Measurements from ENCODE around the gene SDR39U1. TPM values are rescaled to one million over a fixed set of nuclear protein-coding genes. Genes with fewer than 3 reads are reported as not detected.

Gene SDR39U1
- total RNA-seq, 1 donor from 2014 or later, result 36.9 TPM

- H3K4me3 ChIP-seq (ENCODE audit: low read depth, low read length), result peak within 1 kb of the TSS; percentile 54
- no peak for TF ChIP-seq CTCF (conservative IDR thresholded peaks at IDR 0.05; ENCODE audit: low read depth, low read length)
- DNase-seq (ENCODE audit: low read depth), result no peak
Measured at GRCh38 chr14:24398653-24399446, 43.7 kb downstream of the SDR39U1 start, which contains the start of gene NYNRIN. NYNRIN (plus strand) TSS chr14:24399003; CDS start chr14:24399247, 244 bp downstream.

DNA sequence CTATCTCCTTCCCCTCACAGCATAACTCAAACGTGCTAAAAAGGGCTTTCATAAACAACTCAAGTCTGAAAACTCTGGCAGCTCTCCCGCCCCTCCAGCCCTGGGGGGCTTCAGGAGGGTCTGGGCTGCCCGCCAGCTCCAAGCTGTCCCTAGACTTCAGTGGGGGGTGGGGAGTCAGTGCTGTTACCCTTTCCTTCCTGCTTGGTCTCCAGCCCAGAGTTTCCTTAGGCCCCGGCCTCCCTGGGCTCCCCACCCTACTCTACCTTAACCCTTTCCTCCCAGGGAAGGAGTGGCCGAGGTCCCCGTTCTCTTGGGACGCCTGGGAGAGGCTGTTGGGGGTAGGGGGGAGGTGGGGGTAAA, 44.3 kb downstream of the SDR39U1 start:
- TF ChIP-seq CTCF (conservative IDR thresholded peaks at IDR 0.05; ENCODE audit: low read depth, low read length), result no peak
- DNase-seq (ENCODE audit: low read depth), result no peak

GRCh38 chr14:24397639-24398292, 44.8 kb downstream of the SDR39U1 start:
- DNase-seq (ENCODE audit: low read depth), result no peak
- no peak overlapping the region for H3K4me3 ChIP-seq (ENCODE audit: low read depth, low read length)
- TF ChIP-seq CTCF (conservative IDR thresholded peaks at IDR 0.05; ENCODE audit: low read depth, low read length), result no peak

More for the DNA sequence above, 44.3 kb downstream of the SDR39U1 start:
- no peak overlapping the region for H3K4me3 ChIP-seq (ENCODE audit: low read depth, low read length)

DNA sequence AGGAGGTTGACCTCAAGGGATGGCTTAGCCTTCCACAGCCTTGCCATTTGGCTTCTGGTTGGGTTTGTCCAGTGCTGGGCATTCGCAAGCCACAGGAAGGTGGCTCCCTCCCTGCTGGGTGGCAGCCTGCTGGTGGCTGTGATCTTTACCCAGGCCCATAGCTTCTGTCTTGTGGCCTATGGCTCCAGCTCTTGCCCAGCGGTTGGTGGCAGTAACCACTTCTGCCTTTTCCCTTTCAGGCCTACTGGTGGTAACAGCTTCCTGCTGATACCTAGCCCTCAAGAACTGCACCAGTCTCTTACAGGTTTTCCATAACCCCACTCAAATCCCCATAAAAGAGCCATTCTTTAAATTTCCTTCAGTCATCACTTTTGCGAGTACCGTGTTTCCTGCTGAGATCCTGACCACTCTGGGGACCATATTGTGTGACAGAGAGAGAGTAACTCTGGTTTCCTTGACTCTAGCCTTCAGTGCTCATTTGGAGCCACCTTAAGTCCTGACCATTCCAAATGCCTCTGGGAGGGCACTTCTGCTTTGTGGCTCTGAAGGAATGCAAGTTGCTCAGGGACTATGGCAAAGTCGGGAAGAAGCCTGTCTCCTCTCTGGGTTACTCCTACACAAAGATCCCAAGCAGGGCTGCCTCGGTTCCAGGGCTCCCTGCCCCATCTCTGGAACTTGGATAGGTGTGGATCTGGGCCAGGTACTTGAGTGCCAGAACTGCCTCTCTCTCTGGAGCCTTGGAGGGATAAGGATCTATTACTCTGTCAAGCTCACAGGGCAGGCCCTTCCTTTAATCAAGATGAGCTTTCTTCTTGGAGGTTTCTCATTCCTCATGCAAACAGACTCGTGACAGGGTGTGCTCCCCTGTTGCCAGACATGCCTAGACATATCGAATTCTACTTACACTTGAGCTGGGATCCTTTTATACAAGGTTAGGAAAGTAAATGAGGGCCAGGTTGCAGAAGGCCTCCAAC, 46.7 kb downstream of the SDR39U1 start:
- no peak for DNase-seq (ENCODE audit: low read depth)
- no peak for TF ChIP-seq CTCF (conservative IDR thresholded peaks at IDR 0.05; ENCODE audit: low read depth, low read length)
- no peak overlapping the region for H3K4me3 ChIP-seq (ENCODE audit: low read depth, low read length)

- no peak for DNase-seq (ENCODE audit: low read depth)
- no peak for TF ChIP-seq CTCF (conservative IDR thresholded peaks at IDR 0.05; ENCODE audit: low read depth, low read length)
- no peak overlapping the region for H3K4me3 ChIP-seq (ENCODE audit: low read depth, low read length)
Measured at GRCh38 chr14:24394275-24394674, 48.3 kb downstream of the SDR39U1 start.

DNA sequence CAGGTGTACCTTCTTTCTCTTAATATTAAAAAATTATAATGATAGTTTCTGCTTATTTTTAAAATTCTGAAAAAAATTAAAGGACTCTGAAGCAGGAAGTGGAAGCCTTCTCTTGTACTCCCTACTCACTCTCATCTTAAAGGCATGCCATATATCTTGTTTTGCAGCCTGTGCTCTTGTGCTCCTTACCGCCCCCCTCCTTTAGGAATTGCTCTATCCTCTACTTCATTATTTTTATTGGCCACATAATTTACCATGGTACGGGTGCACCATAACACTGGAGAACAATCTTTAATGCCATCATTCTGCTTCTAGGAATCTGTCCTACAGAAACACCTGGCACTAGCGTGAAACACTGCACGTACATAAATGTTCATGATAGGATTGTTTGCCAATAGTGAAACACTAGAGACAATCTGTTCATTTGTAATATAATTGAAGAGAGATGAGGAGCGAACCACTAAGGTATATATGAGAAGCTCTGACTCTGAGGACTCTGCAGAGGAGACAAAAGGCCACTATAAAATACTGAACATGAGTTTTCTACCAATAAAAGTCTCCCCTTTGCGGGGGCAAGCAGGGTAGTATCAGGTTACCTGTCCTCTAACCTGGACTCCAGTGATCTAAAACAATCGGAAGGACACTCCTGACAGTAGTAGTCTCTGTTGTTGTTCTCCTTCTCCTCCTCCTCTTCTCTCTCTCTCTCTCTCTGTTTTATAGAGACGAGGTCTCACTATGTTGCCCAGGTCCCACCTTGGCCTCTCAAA, 50.1 kb downstream of the SDR39U1 start:
- no peak for DNase-seq (ENCODE audit: low read depth)
- TF ChIP-seq CTCF (conservative IDR thresholded peaks at IDR 0.05; ENCODE audit: low read depth, low read length), result peak; percentile 31
- peak overlapping the region; percentile 11 for H3K4me3 ChIP-seq (ENCODE audit: low read depth, low read length)

Data from epithelial cell of proximal tubule (primary cell).